ENCODE data around the gene CDH4.

- no peak for TF ChIP-seq SP1 (CRISPR knock-in tag; conservative IDR thresholded peaks at IDR 0.05)
- no peak for TF ChIP-seq CTCF (IDR thresholded peaks at IDR 0.05)
- TF ChIP-seq CREB1 (CRISPR knock-in tag; IDR thresholded peaks at IDR 0.05) = no peak
- TF ChIP-seq PRDM15 (CRISPR knock-in tag; IDR thresholded peaks at IDR 0.05) = no peak
- no peak for TF ChIP-seq ATF3 (CRISPR knock-in tag; conservative IDR thresholded peaks at IDR 0.05)
- TF ChIP-seq ZNF317 (CRISPR knock-in tag; IDR thresholded peaks at IDR 0.05; ENCODE audit: borderline replicate concordance, low read depth) = no peak
- TF ChIP-seq ZSCAN18 (CRISPR knock-in tag; IDR thresholded peaks at IDR 0.05) = no peak
- no peak for TF ChIP-seq USF2 (CRISPR knock-in tag; IDR thresholded peaks at IDR 0.05)
- no peak for TF ChIP-seq ZNF232 (CRISPR knock-in tag; IDR thresholded peaks at IDR 0.05)
- TF ChIP-seq ZNF121 (CRISPR knock-in tag; IDR thresholded peaks at IDR 0.05) = no peak
- no peak for TF ChIP-seq TEAD4 (CRISPR knock-in tag; IDR thresholded peaks at IDR 0.05)
- TF ChIP-seq MXD4 (CRISPR knock-in tag; IDR thresholded peaks at IDR 0.05; ENCODE audit: borderline replicate concordance) = no peak
Measured at GRCh38 chr20:61459705-61460104, 207.6 kb downstream of the CDH4 start.
